Measurements from ENCODE around the gene CYP3A5. TPM values are rescaled to one million over a fixed set of nuclear protein-coding genes. Genes with fewer than 3 reads are reported as not detected.
"Not testable (repeated sequence)": the region's sequence is repeated elsewhere in the genome, so short reads cannot be mapped to it uniquely, and the experiment has no call there.

The CYP3A5 gene
- total and polyA plus RNA-seq, 12 donors = 0.03 TPM; not detected in 11

GRCh38 chr7:99694201-99694911 is 14.6 kb upstream of the CYP3A5 start:
- no peaks in the 10 kb centered on the region for H3K36me3 ChIP-seq
- no peaks in the 10 kb centered on the region for H3K27me3 ChIP-seq
- WGBS, 2 donors = 69 to 75% methylated on average over 5 of the region's 5 CpGs
- H3K27ac ChIP-seq = no peak overlapping the region
- H3K4me3 ChIP-seq = no peak overlapping the region
- intact Hi-C loops (cut with DNase I) = no loop called here
- TF ChIP-seq, protein P1, sequence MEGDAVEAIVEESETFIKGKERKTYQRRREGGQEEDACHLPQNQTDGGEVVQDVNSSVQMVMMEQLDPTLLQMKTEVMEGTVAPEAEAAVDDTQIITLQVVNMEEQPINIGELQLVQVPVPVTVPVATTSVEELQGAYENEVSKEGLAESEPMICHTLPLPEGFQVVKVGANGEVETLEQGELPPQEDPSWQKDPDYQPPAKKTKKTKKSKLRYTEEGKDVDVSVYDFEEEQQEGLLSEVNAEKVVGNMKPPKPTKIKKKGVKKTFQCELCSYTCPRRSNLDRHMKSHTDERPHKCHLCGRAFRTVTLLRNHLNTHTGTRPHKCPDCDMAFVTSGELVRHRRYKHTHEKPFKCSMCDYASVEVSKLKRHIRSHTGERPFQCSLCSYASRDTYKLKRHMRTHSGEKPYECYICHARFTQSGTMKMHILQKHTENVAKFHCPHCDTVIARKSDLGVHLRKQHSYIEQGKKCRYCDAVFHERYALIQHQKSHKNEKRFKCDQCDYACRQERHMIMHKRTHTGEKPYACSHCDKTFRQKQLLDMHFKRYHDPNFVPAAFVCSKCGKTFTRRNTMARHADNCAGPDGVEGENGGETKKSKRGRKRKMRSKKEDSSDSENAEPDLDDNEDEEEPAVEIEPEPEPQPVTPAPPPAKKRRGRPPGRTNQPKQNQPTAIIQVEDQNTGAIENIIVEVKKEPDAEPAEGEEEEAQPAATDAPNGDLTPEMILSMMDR (IDR thresholded peaks at IDR 0.05) = no peak
- no peak for ATAC-seq
- DNase-seq = no peak
- peaks cover 0 to 19% (median 3%) of the 10 kb centered on the region in 11 donors for H3K9me3 ChIP-seq
- no peaks in the 10 kb centered on the region for H3K4me1 ChIP-seq

GRCh38 chr7:99693427-99694200 is 13.8 kb upstream of the CYP3A5 start:
- no peaks in the 10 kb centered on the region for H3K4me1 ChIP-seq
- ATAC-seq (no peak), DNase-seq (no peak)
- intact Hi-C loops (cut with DNase I) = no loop called here
- TF ChIP-seq, protein P1 (IDR thresholded peaks at IDR 0.05) = no peak
- whole genome bisulfite sequencing, 2 donors = 41 to 42% methylated on average over 9 of the region's 9 CpGs
- no peaks in the 10 kb centered on the region for H3K27me3 ChIP-seq
- H3K27ac ChIP-seq = no peak overlapping the region
- H3K36me3 ChIP-seq = no peaks in the 10 kb centered on the region
- peaks cover 0 to 21% (median 3%) of the 10 kb centered on the region in 11 donors for H3K9me3 ChIP-seq
- no peak overlapping the region for H3K4me3 ChIP-seq

DNA sequence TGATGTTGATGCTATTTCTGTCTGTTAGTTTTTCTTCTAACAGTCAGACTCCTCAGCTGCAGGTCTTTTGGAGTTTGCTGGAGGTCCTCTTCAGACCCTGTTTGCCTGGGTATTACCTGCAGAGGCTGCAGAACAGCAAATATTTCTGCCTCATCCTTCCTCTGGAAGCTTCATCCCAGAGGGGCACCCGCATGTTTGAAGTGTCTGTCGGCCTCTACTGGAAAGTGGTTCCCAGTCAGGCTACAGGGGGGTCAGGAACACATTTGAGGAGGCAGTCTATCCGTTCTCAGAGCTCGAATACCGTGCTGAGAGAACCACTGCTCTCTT is 13.3 kb upstream of the CYP3A5 start:
- Histone ChIP-seq H3K9me3 (peaks cover 0 to 21% (median 3%) of the 10 kb centered on the region in 11 donors), H3K4me1 (no peaks in the 10 kb centered on the region), H3K36me3 (no peaks in the 10 kb centered on the region), H3K4me3 (no peak overlapping the region), H3K27ac (no peak overlapping the region), H3K27me3 (no peaks in the 10 kb centered on the region)
- 37 to 51% methylated on average over 5 of the region's 5 CpGs for WGBS, 2 donors
- ATAC-seq (no peak), DNase-seq (no peak)
- intact Hi-C loops (cut with DNase I) = no loop called here
- TF ChIP-seq, protein P1 (IDR thresholded peaks at IDR 0.05) = no peak

DNA sequence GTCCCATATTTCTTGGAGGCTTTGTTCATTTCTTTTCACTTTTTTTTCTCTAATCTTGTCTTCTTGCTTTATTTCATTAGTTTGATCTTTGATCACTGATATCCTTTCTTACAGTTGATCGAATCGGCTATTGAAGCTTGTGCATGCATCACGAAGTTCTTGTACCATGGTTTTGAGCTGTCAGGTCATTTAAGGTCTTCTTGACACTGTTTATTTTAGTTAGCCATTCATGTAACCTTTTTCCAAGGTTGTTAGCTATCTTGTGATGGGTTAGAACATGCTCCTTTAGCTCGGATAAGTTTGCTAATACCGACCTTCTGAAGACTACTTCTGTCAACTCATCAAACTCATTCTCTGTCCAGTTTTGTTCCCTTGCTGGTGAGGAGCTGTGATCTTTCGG is 12.8 kb upstream of the CYP3A5 start:
- H3K4me3 ChIP-seq; DNase-seq; H3K4me1 ChIP-seq; H3K27me3 ChIP-seq; H3K36me3 ChIP-seq; ATAC-seq; intact Hi-C loops (cut with DNase I); H3K27ac ChIP-seq: not testable (repeated sequence)
- peaks cover 0 to 21% (median 3%) of the 10 kb centered on the region in 11 donors for H3K9me3 ChIP-seq
- 89 to 94% methylated on average over 6 of the region's 6 CpGs for WGBS, 2 donors

GRCh38 chr7:99691658-99692057 is 11.9 kb upstream of the CYP3A5 start:
- H3K4me3 ChIP-seq; H3K4me1 ChIP-seq; H3K27me3 ChIP-seq; H3K27ac ChIP-seq; ATAC-seq; DNase-seq; intact Hi-C loops (cut with DNase I); H3K36me3 ChIP-seq: not testable (repeated sequence)
- H3K9me3 ChIP-seq = peaks cover 0 to 21% (median 3%) of the 10 kb centered on the region in 11 donors
- 88 to 95% methylated on average over 1 of the region's 1 CpG for WGBS, 2 donors

- not testable (repeated sequence) for ATAC-seq, H3K4me1 ChIP-seq
These were observed 11.1 kb upstream of the CYP3A5 start for GRCh38 chr7:99690918-99691317.

DNA sequence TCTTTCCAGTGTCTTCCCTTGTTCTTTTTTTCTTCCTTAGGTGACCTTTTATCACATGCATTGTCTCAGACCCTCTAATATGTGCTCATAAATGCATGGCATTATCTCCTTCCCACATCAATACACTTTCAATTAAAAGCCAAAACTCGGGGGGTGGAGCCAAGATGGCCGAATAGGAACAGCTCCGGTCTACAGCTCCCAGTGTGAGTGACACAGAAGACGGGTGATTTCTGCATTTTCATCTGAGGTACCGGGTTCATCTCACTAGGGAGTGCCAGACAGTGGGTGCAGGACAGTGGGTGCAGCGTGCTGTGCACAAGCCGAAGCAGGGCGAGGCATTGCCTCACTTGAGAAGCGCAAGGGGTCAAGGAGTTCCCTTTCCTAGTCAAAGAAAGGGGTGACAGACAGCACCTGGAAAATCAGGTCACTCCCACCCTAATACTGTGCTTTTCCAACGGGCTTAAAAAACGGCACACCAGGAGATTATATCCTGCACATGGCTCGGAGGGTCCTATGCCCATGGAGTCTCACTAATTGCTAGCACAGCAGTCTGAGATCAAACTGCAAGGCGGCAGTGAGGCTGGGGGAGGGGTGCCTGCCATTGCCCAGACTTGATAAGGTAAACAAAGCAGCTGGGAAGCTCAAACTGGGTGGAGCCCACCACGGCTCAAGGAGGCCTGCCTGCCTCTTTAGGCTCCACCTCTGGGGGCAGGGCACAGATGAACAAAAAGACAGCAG is 6.2 kb upstream of the CYP3A5 start:
- H3K4me1 ChIP-seq; DNase-seq; intact Hi-C loops (cut with DNase I); H3K27me3 ChIP-seq; H3K4me3 ChIP-seq; H3K36me3 ChIP-seq; ATAC-seq; H3K27ac ChIP-seq: not testable (repeated sequence)
- 89 to 91% methylated on average over 14 of the region's 14 CpGs for WGBS, 2 donors
- H3K9me3 ChIP-seq = peaks cover 0 to 25% (median 2%) of the 10 kb centered on the region in 11 donors

More at GRCh38 chr7:99690918-99691317, 11.1 kb upstream of the CYP3A5 start:
- intact Hi-C loops (cut with DNase I); DNase-seq; H3K36me3 ChIP-seq; H3K27ac ChIP-seq; H3K27me3 ChIP-seq; H3K4me3 ChIP-seq: not testable (repeated sequence)
- 96 to 98% methylated on average over 3 of the region's 4 CpGs for WGBS, 2 donors
- H3K9me3 ChIP-seq = peaks cover 0 to 21% (median 3%) of the 10 kb centered on the region in 11 donors
